Loucy (cell line): ENCODE data around the gene TRPM3.

Source experiments
- CTCF ChIP-seq: fragments of 200-600 bp; sonication (generic); conservative IDR thresholded peaks from 2 replicates; pipeline ENCODE4 v1.5.1; 2014; ENCODE audit warnings: mild to moderate bottlenecking, antibody characterized with exemption, low read length
- EZH2phosphoT487 ChIP-seq: fragments of 200-600 bp; IDR thresholded peaks from 2 replicates; pipeline ENCODE4 v1.6.1; 2018; ENCODE audit warnings: antibody characterized with exemption, mild to moderate bottlenecking, moderate library complexity, borderline replicate concordance

GRCh38 chr9:71128796-71129195 lies 7.4 kb upstream of the TRPM3 start:
- TF ChIP-seq EZH2phosphoT487 (no peak), CTCF (no peak)
